ENCODE measurements around the gene ZDHHC14. TPM values are rescaled to one million over a fixed set of nuclear protein-coding genes. Genes with fewer than 3 reads are reported as not detected.

The ZDHHC14 gene
- polyA plus RNA-seq, 1 donor (not counting 4 experiments of a cell fraction or from before 2014, with no cell fraction given) = 6.4 TPM

DNA sequence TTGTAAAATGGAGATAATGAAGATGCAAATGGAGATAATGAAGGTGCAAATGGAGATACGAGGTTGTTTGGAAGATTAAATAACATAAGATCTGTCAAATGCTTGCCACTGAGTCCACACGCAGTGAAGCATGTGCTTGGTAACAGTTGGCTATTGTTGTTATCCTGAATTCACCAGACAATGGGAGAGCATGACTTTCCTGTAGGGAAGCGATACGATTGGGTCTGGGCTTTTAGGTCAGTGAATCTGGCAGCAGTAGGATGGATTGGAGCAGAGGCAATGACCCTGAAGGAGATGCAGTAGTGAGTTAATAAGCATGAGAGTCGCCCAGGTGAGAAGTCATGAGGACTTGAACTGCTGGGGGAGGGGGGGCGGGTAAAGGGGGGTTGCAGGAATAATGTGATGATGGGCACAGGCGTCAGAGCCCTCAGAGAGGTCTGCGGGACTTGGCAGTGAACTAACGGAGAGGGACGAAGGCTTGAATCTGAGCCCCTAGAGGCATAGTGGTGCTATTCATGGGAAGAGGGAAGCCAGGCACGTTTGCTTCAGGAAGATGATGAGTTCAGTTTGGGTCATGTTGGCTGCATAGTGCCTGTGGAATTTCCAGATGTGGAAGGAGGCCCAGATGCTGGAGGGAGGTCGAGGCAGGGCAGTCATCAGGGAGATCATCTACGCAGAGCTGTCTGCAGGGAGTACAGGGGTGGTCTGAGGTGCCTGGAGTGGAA lies 55.4 kb downstream of the ZDHHC14 start:
- Histone ChIP-seq H3K4me2 (ENCODE audit: control insufficient read depth, extremely low read depth, insufficient read depth, low read depth, low read length) (no peak overlapping the region), H3K9me3 (ENCODE audit: control insufficient read depth, low read depth, low read length) (no peaks in the 10 kb centered on the region), H3K36me3 (ENCODE audit: control insufficient read depth in 2 of 2, extremely low read depth in 1 of 2, insufficient read depth in 2 of 2, low read length in 2 of 2) (no peaks in the 10 kb centered on the region), H3K79me2 (ENCODE audit: control insufficient read depth, insufficient read depth, low read length) (no peaks in the 10 kb centered on the region), H3K9me1 (ENCODE audit: control insufficient read depth, extremely low read depth, insufficient read depth, low read length) (no peaks in the 10 kb centered on the region), H3K4me3 (ENCODE audit: control insufficient read depth in 2 of 3, extremely low read depth in 1 of 3, insufficient read depth in 2 of 3, low read depth in 1 of 3, low read length in 3 of 3) (no peak overlapping the region), H3K27ac (ENCODE audit: control insufficient read depth, insufficient read depth, low read length) (no peak overlapping the region), H4K20me1 (ENCODE audit: control insufficient read depth, extremely low read depth, insufficient read depth, low read length) (no peaks in the 10 kb centered on the region), H3K4me1 (ENCODE audit: control insufficient read depth, extremely low read depth, insufficient read depth, low read length) (peaks cover 13% of the 10 kb centered on the region), H2AFZ (ENCODE audit: control insufficient read depth, low read length) (no peak overlapping the region), H3K9ac (ENCODE audit: control insufficient read depth, extremely low read depth, insufficient read depth, low read length) (no peak overlapping the region), H3K27me3 (ENCODE audit: control insufficient read depth, extremely low read depth, insufficient read depth, low read length) (no peaks in the 10 kb centered on the region)
- no peak for DNase-seq (ENCODE audit: low read depth, low spot score)
- dilution Hi-C loops (cut with MboI; ENCODE audit: extremely low pct_ligation_motif_present, low sequenced_read_pairs) = no loop called here
- no peak for FAIRE-seq
- TF ChIP-seq EZH2 (IDR thresholded peaks at IDR 0.05; ENCODE audit: low read length) = no peak
- TF ChIP-seq, protein P1, sequence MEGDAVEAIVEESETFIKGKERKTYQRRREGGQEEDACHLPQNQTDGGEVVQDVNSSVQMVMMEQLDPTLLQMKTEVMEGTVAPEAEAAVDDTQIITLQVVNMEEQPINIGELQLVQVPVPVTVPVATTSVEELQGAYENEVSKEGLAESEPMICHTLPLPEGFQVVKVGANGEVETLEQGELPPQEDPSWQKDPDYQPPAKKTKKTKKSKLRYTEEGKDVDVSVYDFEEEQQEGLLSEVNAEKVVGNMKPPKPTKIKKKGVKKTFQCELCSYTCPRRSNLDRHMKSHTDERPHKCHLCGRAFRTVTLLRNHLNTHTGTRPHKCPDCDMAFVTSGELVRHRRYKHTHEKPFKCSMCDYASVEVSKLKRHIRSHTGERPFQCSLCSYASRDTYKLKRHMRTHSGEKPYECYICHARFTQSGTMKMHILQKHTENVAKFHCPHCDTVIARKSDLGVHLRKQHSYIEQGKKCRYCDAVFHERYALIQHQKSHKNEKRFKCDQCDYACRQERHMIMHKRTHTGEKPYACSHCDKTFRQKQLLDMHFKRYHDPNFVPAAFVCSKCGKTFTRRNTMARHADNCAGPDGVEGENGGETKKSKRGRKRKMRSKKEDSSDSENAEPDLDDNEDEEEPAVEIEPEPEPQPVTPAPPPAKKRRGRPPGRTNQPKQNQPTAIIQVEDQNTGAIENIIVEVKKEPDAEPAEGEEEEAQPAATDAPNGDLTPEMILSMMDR (optimal IDR thresholded peaks at IDR 0.05 in 1 of 3, IDR thresholded peaks at IDR 0.05 in 1 of 3, conservative IDR thresholded peaks at IDR 0.05 in 1 of 3; ENCODE audit: extremely low read depth in 1 of 3, insufficient read depth in 2 of 3, low read length in 3 of 3) = no peak

- no peak for DNase-seq (ENCODE audit: low read depth, low spot score)
- Histone ChIP-seq H3K79me2 (ENCODE audit: control insufficient read depth, insufficient read depth, low read length) (no peaks in the 10 kb centered on the region), H3K9me3 (ENCODE audit: control insufficient read depth, low read depth, low read length) (no peaks in the 10 kb centered on the region), H3K4me1 (ENCODE audit: control insufficient read depth, extremely low read depth, insufficient read depth, low read length) (peaks cover 10% of the 10 kb centered on the region), H3K9me1 (ENCODE audit: control insufficient read depth, extremely low read depth, insufficient read depth, low read length) (no peaks in the 10 kb centered on the region), H3K9ac (ENCODE audit: control insufficient read depth, extremely low read depth, insufficient read depth, low read length) (no peak overlapping the region), H3K4me3 (ENCODE audit: control insufficient read depth in 2 of 3, extremely low read depth in 1 of 3, insufficient read depth in 2 of 3, low read depth in 1 of 3, low read length in 3 of 3) (no peak overlapping the region), H3K27me3 (ENCODE audit: control insufficient read depth, extremely low read depth, insufficient read depth, low read length) (no peaks in the 10 kb centered on the region), H3K27ac (ENCODE audit: control insufficient read depth, insufficient read depth, low read length) (no peak overlapping the region), H3K4me2 (ENCODE audit: control insufficient read depth, extremely low read depth, insufficient read depth, low read depth, low read length) (no peak overlapping the region), H3K36me3 (ENCODE audit: control insufficient read depth in 2 of 2, extremely low read depth in 1 of 2, insufficient read depth in 2 of 2, low read length in 2 of 2) (no peaks in the 10 kb centered on the region), H2AFZ (ENCODE audit: control insufficient read depth, low read length) (no peak overlapping the region), H4K20me1 (ENCODE audit: control insufficient read depth, extremely low read depth, insufficient read depth, low read length) (no peaks in the 10 kb centered on the region)
- dilution Hi-C loops (cut with MboI; ENCODE audit: extremely low pct_ligation_motif_present, low sequenced_read_pairs) = no loop called here
- no peak for FAIRE-seq
- TF ChIP-seq EZH2 (IDR thresholded peaks at IDR 0.05; ENCODE audit: low read length) = no peak
- TF ChIP-seq, protein P1 (optimal IDR thresholded peaks at IDR 0.05 in 1 of 3, IDR thresholded peaks at IDR 0.05 in 1 of 3, conservative IDR thresholded peaks at IDR 0.05 in 1 of 3; ENCODE audit: extremely low read depth in 1 of 3, insufficient read depth in 2 of 3, low read length in 3 of 3) = no peak
These were observed 56.0 kb downstream of the ZDHHC14 start for GRCh38 chr6:157436944-157437336.
